Chondrocyte (in vitro differentiated cells): Measurements from ENCODE around the gene POU2AF2. TPM values are rescaled to one million over a fixed set of nuclear protein-coding genes. Genes with fewer than 3 reads are reported as not detected.
"Not testable (repeated sequence)": the region's sequence is repeated elsewhere in the genome, so short reads cannot be mapped to it uniquely, and the experiment has no call there.

Experiments used
- DNase-seq: peaks from one replicate; pipeline ENCODE4 v3.0.0; 2021; ENCODE audit warnings: mixed read lengths, low spot score
- H3K27ac Mint-ChIP-seq: one replicate; pipeline ENCODE4 v1.8.0; 2021; ENCODE audit warnings: mild to moderate bottlenecking, moderate library complexity, mixed read lengths; ENCODE audit not compliant: unreplicated experiment
- H3K27me3 Mint-ChIP-seq: 2 replicates; pipeline ENCODE4 v1.8.0; 2021; ENCODE audit warnings: low read depth, mixed read lengths
- H3K36me3 Mint-ChIP-seq: 2 replicates; pipeline ENCODE4 v1.8.0; 2021; ENCODE audit warnings: low read depth, mixed read lengths
- H3K4me1 Mint-ChIP-seq: 2 replicates; pipeline ENCODE4 v1.8.0; 2021; ENCODE audit warnings: low read depth, mild to moderate bottlenecking, mixed read lengths
- H3K4me3 Mint-ChIP-seq: one replicate; pipeline ENCODE4 v1.8.0; 2021; ENCODE audit warnings: mild to moderate bottlenecking, moderate library complexity, mixed read lengths; ENCODE audit not compliant: unreplicated experiment
- H3K9me3 Mint-ChIP-seq: 2 replicates; pipeline ENCODE4 v1.8.0; 2021; ENCODE audit warnings: low read depth, mixed read lengths
- CTCF ChIP-seq: fragments of 200-600 bp; sonication (generic); IDR thresholded peaks from 2 replicates; pipeline ENCODE4 v1.5.0; 2021; ENCODE audit warnings: antibody characterized with exemption, mild to moderate bottlenecking, moderate library complexity
- total RNA-seq: library from RNA; stranded (reverse); gene quantifications from 3 replicates; pipeline ENCODE4 v1.2.1, GENCODE V29; 2021

Gene POU2AF2
- total RNA-seq, 1 donor from 2014 or later, result not detected

- H3K27ac Mint-ChIP-seq, result peak overlapping the region; percentile 71
- H3K4me1 Mint-ChIP-seq, result peaks cover 25% of the 10 kb centered on the region
- no peaks in the 10 kb centered on the region for H3K27me3 Mint-ChIP-seq
- TF ChIP-seq CTCF, result no peak
- no peak overlapping the region for H3K4me3 Mint-ChIP-seq
- no peaks in the 10 kb centered on the region for H3K36me3 Mint-ChIP-seq
- no peak for DNase-seq
- H3K9me3 Mint-ChIP-seq, result no peaks in the 10 kb centered on the region
These were observed 38.3 kb upstream of the POU2AF2 start for GRCh38 chr11:111207213-111207612.

GRCh38 chr11:111209543-111210355 is 35.8 kb upstream of the POU2AF2 start:
- Mint-ChIP-seq H3K4me3 (no peak overlapping the region), H3K27me3 (no peaks in the 10 kb centered on the region), H3K9me3 (peaks cover 5% of the 10 kb centered on the region), H3K27ac (no peak overlapping the region), H3K36me3 (no peaks in the 10 kb centered on the region), H3K4me1 (peaks cover 19% of the 10 kb centered on the region)
- no peak for DNase-seq
- TF ChIP-seq CTCF, result no peak

GRCh38 chr11:111213256-111213655 is 32.3 kb upstream of the POU2AF2 start:
- Mint-ChIP-seq H3K27me3 (no peaks in the 10 kb centered on the region), H3K27ac (no peak overlapping the region), H3K9me3 (peaks cover 14% of the 10 kb centered on the region), H3K4me3 (no peak overlapping the region), H3K36me3 (peaks cover 2% of the 10 kb centered on the region), H3K4me1 (no peaks in the 10 kb centered on the region)
- no peak for DNase-seq
- no peak for TF ChIP-seq CTCF

DNA sequence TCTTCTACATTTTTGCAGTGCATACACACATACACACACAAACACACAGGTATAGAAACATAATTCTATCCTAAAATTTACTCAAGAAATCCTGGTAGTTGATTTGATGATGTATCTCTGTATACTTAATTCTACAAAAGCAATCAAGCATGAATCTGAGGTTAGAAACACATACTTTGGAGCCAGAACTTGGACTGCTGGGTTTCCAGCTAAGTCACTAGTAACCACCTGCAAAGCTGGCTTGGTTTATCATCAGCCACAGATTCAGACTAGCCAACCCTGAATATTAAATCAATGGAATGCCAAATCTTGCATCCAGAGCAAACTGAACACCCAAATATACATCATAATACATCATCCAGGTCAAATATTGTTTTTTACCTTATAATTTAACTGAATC is 24.8 kb upstream of the POU2AF2 start:
- H3K27me3 Mint-ChIP-seq, result no peaks in the 10 kb centered on the region
- no peak overlapping the region for H3K4me3 Mint-ChIP-seq
- H3K4me1 Mint-ChIP-seq, result no peaks in the 10 kb centered on the region
- TF ChIP-seq CTCF, result no peak
- H3K27ac Mint-ChIP-seq, result no peak overlapping the region
- H3K36me3 Mint-ChIP-seq, result peaks cover 10% of the 10 kb centered on the region
- no peak for DNase-seq
- H3K9me3 Mint-ChIP-seq, result peaks cover 20% of the 10 kb centered on the region

- no peak overlapping the region for H3K4me3 Mint-ChIP-seq
- H3K4me1 Mint-ChIP-seq, result no peaks in the 10 kb centered on the region
- H3K9me3 Mint-ChIP-seq, result peaks cover 18% of the 10 kb centered on the region
- TF ChIP-seq CTCF, result no peak
- peaks cover 10% of the 10 kb centered on the region for H3K36me3 Mint-ChIP-seq
- DNase-seq, result no peak
- no peaks in the 10 kb centered on the region for H3K27me3 Mint-ChIP-seq
- H3K27ac Mint-ChIP-seq, result no peak overlapping the region
These were observed 24.3 kb upstream of the POU2AF2 start for GRCh38 chr11:111221208-111221607.

DNA sequence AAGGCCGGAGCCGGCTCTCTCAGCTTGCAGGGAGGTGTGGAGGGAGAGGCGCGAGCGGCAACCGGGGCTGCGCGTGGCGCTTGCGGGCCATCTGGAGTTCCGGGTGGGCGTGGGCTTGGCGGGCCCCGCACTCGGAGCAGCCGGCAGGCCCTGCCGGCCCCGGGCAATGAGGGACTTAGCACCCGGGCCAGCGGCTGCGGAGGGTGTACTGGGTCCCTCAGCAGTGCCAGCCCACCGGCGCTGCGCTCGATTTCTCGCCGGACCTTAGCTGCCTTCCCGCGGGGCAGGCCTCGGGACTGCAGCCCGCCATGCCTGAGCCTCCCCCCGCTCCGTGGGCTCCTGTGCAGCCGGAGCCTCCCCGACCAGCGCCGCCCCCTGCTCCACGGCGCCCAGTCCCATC is 23.6 kb upstream of the POU2AF2 start:
- H3K36me3 Mint-ChIP-seq, H3K27me3 Mint-ChIP-seq, H3K4me3 Mint-ChIP-seq, H3K27ac Mint-ChIP-seq, DNase-seq, H3K4me1 Mint-ChIP-seq: not testable (repeated sequence)
- peaks cover 15% of the 10 kb centered on the region for H3K9me3 Mint-ChIP-seq

DNA sequence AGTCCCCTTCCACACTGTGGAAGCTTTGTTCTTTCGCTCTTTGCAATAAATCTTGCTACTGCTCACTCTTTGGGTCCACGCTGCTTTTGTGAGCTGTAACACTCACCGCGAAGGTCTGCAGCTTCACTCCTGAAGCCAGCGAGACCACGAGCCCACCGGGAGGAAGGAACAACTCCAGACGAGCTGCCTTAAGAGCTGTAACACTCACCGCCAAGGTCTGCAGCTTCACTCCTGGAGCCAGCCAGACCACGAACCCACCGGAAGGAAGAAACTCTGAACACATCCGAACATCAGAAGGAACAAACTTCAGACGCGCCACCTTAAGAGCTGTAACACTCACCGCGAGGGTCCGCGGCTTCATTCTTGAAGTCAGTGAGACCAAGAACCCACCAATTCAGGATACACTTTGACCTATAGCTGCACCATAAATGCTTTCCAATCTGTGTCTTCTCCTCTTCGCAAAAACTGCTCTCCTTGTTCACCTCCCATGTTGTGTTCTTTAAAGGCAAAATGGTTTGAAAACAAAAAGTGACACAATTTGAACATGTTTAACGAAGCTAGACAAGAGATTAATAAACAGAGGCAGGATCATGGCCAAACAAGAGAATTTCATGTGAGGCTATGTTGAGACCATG is 22.6 kb upstream of the POU2AF2 start:
- H3K27ac Mint-ChIP-seq, H3K36me3 Mint-ChIP-seq, H3K27me3 Mint-ChIP-seq, H3K4me3 Mint-ChIP-seq, DNase-seq, H3K4me1 Mint-ChIP-seq: not testable (repeated sequence)
- peaks cover 11% of the 10 kb centered on the region for H3K9me3 Mint-ChIP-seq
